Chondrocyte (in vitro differentiated cells): ENCODE measurements around the gene CDR2. TPM values are rescaled to one million over a fixed set of nuclear protein-coding genes. Genes with fewer than 3 reads are reported as not detected.
A peak's percentile ranks its signal among the peaks of the same experiment; 100 is the strongest.
"Not testable (repeated sequence)": the region's sequence is repeated elsewhere in the genome, so short reads cannot be mapped to it uniquely, and the experiment has no call there.

Experiments used
- DNase-seq: peaks from one replicate; pipeline ENCODE4 v3.0.0; 2021; ENCODE audit warnings: mixed read lengths, low spot score
- H3K27ac Mint-ChIP-seq: one replicate; pipeline ENCODE4 v1.8.0; 2021; ENCODE audit warnings: mild to moderate bottlenecking, moderate library complexity, mixed read lengths; ENCODE audit not compliant: unreplicated experiment
- H3K27me3 Mint-ChIP-seq: 2 replicates; pipeline ENCODE4 v1.8.0; 2021; ENCODE audit warnings: low read depth, mixed read lengths
- H3K36me3 Mint-ChIP-seq: 2 replicates; pipeline ENCODE4 v1.8.0; 2021; ENCODE audit warnings: low read depth, mixed read lengths
- H3K4me1 Mint-ChIP-seq: 2 replicates; pipeline ENCODE4 v1.8.0; 2021; ENCODE audit warnings: low read depth, mild to moderate bottlenecking, mixed read lengths
- H3K4me3 Mint-ChIP-seq: one replicate; pipeline ENCODE4 v1.8.0; 2021; ENCODE audit warnings: mild to moderate bottlenecking, moderate library complexity, mixed read lengths; ENCODE audit not compliant: unreplicated experiment
- H3K9me3 Mint-ChIP-seq: 2 replicates; pipeline ENCODE4 v1.8.0; 2021; ENCODE audit warnings: low read depth, mixed read lengths
- CTCF ChIP-seq: fragments of 200-600 bp; sonication (generic); IDR thresholded peaks from 2 replicates; pipeline ENCODE4 v1.5.0; 2021; ENCODE audit warnings: antibody characterized with exemption, mild to moderate bottlenecking, moderate library complexity
- total RNA-seq: library from RNA; stranded (reverse); gene quantifications from 3 replicates; pipeline ENCODE4 v1.2.1, GENCODE V29; 2021

Gene CDR2
- total RNA-seq, 1 donor from 2014 or later, result 46.1 TPM

- Mint-ChIP-seq H3K4me1 (peaks cover 11% of the 10 kb centered on the region), H3K27me3 (no peaks in the 10 kb centered on the region), H3K36me3 (peaks cover 18% of the 10 kb centered on the region), H3K4me3 (no peak overlapping the region), H3K9me3 (no peaks in the 10 kb centered on the region), H3K27ac (no peak overlapping the region)
- no peak for DNase-seq
- TF ChIP-seq CTCF, result no peak
Observed at GRCh38 chr16:22304411-22304810, 70.0 kb downstream of the CDR2 start.

- no peak for DNase-seq
- Mint-ChIP-seq H3K27ac (peak overlapping the region; percentile 25), H3K9me3 (no peaks in the 10 kb centered on the region), H3K4me3 (no peak overlapping the region), H3K4me1 (peaks cover 23% of the 10 kb centered on the region), H3K36me3 (peaks cover 14% of the 10 kb centered on the region), H3K27me3 (no peaks in the 10 kb centered on the region)
- TF ChIP-seq CTCF, result no peak
Observed at GRCh38 chr16:22302776-22303363, 71.5 kb downstream of the CDR2 start.

- Mint-ChIP-seq H3K4me1 (peaks cover 23% of the 10 kb centered on the region), H3K36me3 (peaks cover 14% of the 10 kb centered on the region)
- not testable (repeated sequence) for H3K27me3 Mint-ChIP-seq, H3K9me3 Mint-ChIP-seq, H3K4me3 Mint-ChIP-seq, DNase-seq, H3K27ac Mint-ChIP-seq
Observed at GRCh38 chr16:22301423-22301822, 73.0 kb downstream of the CDR2 start.

GRCh38 chr16:22300427-22301071 is 73.9 kb downstream of the CDR2 start:
- peak overlapping the region; percentile 18 for H3K27ac Mint-ChIP-seq
- no peak for DNase-seq
- H3K36me3 Mint-ChIP-seq, result peaks cover 14% of the 10 kb centered on the region
- no peak overlapping the region for H3K4me3 Mint-ChIP-seq
- peaks cover 28% of the 10 kb centered on the region for H3K4me1 Mint-ChIP-seq
- H3K27me3 Mint-ChIP-seq, result no peaks in the 10 kb centered on the region
- no peaks in the 10 kb centered on the region for H3K9me3 Mint-ChIP-seq
- peak; percentile 80 for TF ChIP-seq CTCF

GRCh38 chr16:22299036-22299435 is 75.4 kb downstream of the CDR2 start:
- Mint-ChIP-seq H3K4me1 (peaks cover 28% of the 10 kb centered on the region), H3K4me3 (peak overlapping the region; percentile 13), H3K36me3 (peaks cover 7% of the 10 kb centered on the region), H3K27ac (peak overlapping the region; percentile 92), H3K27me3 (no peaks in the 10 kb centered on the region), H3K9me3 (no peaks in the 10 kb centered on the region)
- no peak for DNase-seq
- TF ChIP-seq CTCF, result no peak
